HG02852 (cell line): Measurements from ENCODE around the gene RCOR3.
"Not testable (repeated sequence)": the region's sequence is repeated elsewhere in the genome, so short reads cannot be mapped to it uniquely, and the experiment has no call there.

Experiments used
- ATAC-seq: cut with Tn5 transposase; IDR thresholded peaks from one replicate; pipeline ENCODE4 v1.9.1; 2021; ENCODE audit warnings: mild to moderate bottlenecking, moderate library complexity; ENCODE audit not compliant: unreplicated experiment

RCOR3 gene

DNA sequence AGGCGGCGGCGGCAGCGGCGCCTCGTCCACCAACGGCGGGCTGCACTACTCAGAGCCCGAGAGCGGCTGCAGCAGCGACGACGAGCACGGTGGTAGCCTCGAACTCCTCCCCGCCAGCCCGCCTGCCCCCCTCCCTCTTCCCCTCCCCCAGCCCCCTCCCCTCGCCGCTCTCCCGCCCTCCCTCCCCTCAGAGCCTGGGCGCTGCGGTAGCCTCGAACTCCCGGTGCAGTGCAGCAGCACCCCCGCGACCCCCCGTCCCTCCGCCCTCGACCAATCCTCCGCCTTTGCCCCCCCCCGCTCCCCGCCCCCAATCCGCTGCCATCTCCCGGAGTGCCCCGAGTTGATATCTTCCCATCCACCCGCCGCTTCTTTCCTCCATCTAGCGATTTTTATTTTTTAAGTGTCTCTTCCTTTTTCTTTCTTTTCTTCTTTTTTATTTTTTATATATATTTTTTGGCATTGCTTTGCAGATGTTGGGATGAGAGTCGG, 516 bp downstream of the RCOR3 start:
- ATAC-seq, result peak; percentile 13

DNA sequence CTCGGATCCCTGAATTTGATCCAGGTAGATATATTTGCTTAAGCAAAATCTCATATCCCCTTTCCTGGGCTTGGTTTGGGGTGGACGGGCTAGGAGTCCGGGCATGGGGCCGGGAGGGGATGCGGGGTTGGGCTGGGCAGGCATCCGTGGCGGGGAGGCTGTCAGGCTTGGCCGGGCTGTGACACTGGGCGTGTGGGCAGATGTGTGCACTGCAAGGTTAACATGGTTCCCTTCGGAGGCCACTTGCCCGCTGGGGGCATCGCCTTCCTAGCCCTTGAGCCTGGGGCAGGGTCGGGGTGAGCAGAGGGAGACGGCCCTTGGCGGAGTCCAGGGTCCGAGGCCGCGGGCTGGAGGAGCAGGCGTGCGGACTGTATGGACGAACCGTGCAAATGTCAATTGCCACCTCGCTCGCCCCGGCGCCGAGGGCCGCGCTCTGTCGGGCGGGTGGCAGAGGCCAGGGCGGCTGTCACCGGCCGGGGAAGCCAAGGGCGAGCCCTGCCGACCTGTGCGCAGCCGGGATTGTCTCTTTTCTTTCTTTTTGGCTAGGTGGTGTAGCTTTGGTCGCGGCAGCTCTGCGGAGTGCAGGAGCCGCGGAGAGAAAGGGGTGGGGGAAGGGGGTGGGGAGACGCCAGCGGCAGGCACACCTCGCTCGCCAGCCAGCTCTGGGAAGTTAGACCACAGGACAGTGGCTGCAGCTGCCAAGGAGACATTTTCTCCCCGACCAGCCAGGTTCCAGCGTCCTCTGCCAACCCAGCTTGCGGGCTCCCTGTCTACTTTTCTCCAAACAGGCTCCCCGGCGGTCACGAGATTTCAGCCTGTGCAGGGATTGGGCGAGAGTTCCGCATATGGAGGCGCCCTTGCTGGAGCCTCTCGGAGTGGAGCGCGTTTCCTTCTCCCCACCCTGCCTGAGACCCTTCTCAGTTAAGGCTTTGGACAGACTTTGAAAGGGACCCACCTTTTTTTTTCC, 1.3 kb downstream of the RCOR3 start:
- peak; percentile 43 for ATAC-seq

DNA sequence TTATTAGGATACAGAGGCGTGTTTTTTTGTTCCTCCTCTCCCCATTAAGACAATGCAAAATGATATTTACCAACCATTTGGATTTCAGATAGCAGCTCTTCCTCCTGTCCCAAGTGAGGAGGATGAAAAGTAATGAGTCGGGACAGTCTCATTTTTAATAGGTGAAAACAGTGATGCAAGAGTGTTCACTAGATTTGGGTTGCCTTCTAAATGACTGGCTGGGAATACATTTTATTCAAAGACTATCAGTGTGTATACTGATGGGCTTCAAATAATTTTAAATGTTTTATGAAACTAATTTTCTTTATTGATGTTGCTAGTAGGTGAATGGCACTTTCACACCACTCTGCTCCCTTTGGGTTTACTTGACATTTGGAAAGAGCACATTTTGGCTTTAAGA, 2.1 kb downstream of the RCOR3 start:
- no peak for ATAC-seq

DNA sequence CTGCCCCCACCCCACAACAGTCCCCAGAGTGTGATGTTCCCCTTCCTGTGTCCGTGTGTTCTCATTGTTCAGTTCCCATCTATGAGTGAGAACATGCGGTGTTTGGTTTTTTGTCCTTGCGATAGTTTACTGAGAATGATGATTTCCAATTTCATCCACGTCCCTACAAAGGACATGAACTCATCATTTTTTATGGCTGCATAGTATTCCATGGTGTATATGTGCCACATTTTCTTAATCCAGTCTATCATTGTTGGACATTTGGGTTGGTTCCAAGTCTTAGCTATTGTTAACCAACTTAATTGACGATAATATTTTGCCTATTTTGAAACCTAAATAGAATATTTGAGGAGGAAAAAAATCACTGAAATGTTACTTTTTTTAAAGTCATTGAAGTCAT, 3.9 kb downstream of the RCOR3 start:
- not testable (repeated sequence) for ATAC-seq

DNA sequence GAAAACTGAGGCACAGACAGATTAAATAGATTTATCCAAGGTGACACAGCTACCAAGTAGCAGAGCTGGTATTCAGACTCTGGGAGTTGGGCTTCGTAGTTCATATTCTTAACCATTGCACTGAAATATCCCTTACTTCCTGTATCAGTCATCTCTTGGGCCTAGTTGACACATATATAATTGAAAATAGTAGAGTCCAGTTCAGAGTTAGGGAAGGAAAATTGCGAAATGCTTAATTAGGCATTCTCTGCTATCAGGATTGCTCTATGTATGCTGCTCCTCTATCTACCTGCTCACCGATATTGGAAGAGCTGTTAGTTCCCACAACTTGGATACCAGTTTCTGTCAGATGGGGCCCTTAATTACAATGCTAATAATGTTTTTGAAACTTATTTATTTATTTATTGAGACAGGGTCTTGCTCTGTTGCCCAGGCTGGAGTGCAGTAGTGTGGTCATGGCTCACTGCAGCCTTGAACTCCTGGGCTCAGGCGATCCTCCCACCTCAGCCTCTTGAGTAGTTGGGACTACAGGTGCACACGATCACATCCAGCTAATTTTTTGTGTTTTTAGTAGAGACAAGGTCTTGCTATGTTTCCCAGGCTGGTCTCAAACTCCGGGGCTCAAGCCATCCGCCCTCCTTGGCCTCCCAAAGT, 8.2 kb downstream of the RCOR3 start:
- ATAC-seq, result no peak

DNA sequence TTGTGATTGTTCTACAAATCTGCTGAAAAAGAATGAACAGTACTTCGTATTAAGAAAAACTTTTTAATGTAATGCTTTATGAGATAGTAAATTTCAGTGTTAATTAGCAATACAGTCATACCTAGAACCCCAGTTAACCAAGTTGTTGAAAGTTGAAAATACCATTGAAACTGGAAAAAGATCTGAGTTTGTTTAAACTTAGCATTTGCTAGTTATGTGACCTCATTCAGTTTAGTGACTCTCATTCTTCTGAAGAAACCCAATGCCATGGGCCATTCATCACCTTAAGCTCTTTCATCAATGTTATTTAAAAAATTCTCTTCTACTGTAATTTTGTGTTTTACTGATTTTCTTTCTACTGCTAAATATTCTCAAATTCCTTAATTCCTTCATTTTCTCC, 20.2 kb downstream of the RCOR3 start:
- ATAC-seq, result no peak

DNA sequence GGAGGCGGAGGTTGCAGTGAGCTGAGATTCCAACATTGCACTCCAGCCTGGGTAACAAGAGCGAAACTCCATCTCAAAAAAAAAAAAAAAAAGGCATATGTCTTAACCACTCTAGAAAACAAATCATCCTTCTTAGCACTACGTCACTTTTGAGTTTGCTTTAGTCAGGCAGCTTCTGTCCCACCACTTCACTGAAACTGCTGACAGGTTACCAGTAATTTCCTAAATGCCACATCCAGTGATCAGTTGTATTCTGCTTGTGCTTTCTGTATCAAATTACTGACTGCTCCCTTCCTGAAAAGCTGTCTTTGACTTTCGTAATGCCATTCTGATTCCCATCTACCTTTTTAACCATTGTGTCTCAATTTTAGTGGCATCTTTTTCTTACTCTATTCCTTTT, 21.7 kb downstream of the RCOR3 start:
- ATAC-seq, result no peak

DNA sequence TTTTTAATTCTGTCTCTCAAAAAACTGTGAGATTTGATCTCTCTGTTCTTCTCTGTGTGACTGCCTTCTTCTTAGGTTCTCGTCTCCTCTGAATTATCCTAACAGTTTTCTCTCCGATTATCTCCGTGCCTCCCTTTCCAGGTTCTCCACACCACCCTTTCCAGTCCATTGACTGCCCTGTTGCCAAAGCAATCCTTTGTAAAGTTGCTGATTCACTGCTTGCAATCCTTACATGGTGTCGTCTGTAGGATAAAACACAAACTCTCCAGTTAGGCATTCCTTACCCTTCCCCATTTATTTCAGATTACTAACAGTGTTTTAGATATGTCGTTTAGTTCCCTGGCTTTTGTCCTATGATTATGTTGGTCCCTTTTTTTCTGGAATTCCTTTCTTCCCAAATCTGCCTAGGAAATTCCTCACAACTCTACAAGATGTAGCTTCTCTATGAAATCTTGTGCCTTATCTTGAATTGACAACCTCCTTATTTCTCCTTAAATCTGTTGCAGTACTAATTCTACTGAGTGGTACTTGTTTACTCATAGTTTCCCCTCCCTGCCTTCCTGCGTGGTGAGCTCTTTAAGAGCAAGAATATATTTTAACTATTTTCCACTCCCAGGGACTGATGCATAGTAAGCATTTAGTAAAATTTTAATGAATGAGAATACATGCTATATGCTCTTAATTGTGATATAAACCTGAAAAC, 22.3 kb downstream of the RCOR3 start:
- ATAC-seq, result no peak

DNA sequence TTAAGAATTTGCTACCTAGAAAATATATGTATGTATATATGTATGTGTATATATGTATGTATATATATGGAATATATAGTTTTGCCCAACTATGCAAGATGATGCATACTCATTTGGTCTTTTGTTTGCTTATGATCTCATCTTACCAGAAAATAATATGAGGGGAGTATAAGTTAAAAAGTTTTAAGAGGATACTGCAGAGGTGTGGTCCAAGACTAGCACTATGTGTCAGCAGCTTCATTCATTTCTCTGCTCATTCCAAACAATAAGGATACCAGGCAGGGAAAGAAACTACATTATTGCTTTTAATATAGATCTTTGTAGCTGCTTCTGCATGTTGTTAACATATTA, 22.8 kb downstream of the RCOR3 start:
- ATAC-seq, result no peak

DNA sequence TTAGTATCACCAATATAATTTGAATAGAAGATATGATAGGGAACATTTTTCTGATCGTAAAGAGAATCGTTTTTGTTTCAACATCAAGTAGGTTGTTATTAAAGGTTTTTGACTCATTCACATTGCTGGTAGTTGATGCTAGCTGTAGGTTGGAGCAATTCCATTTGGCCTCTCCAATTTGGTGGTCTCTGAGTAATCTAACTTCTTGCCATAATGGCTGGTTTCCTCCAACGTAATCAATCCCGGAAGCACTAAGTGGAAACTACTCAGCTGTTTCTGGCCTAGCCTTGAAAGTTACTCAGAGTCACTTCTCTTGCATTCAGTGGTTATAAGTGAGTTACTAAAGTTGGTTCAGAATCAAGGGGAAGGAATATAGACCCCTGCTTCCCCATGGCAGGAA, 26.0 kb downstream of the RCOR3 start:
- no peak for ATAC-seq

DNA sequence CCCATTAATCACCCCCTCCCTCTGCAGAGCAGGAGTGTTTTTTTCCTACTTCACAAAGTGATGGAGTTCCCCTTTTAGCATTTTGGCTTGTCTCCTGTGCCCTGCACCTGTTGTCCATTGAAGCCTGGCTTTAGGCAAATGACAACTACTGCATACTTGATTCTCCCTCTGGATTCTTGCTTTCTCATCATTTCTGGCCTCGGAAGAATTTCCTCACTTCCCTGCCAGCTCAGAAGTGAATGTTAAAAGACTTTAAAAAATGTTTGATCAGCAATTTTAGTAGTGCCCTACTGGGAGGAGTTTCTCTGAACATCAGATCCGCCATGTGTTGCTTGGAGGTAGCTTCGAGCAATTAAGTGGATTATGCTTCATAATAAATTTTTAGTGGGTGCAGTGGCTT, 28.1 kb downstream of the RCOR3 start:
- ATAC-seq, result no peak

DNA sequence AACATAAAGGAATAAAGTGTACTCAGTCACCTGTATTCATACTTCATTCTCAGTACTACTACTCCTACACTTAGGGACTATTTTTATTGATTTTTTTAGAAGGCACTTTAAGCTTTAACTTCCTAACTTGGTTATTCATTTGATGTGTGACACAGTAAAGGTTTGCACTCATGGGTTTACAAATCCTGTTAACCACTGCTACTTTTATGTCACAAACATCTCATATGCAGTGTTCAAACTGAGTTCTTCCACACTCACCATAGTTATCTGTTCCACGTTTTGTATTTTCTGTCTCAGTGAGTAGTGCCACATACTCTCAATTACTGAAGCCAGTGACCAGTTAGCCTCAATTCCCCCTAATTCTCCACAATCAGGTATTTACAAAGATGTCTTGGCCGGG, 33.2 kb downstream of the RCOR3 start:
- ATAC-seq, result no peak

DNA sequence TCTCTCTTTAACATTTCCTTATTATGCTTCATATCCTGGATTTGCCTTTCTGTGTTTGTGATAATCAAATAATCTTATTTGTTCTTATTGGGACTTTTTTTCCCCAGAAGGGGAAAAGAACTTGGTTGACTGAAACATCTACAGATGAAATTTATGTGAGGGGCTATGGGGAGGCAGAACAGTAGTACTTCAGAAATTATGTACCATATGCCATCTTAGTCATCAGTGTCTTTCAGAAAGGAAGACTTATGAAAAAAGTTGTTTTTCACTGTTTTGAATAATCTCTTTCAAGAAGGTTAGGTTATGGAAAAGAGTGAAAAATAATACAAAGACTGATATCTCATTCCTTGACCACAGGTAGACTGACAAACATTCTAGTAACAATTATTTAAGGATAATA, 37.2 kb downstream of the RCOR3 start:
- no peak for ATAC-seq

DNA sequence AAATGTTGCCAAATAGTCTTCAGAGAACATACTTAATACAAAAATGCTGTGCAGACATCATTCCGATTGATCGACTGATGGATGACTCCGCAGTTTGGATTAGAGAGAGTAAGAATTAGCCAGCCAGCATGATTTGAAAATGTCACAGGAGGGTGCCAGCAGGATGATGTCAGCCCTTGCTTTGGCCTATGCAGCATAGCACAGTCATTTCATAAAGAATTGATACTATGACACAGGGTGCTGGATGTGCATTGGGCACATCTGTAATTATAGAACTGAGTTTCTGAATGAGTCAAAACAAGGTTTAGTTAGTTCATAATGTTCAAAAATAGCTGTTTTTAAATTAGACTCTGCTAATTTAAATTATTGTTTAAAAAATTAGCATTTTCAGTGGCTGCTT, 45.9 kb downstream of the RCOR3 start:
- peak; percentile 95 for ATAC-seq

DNA sequence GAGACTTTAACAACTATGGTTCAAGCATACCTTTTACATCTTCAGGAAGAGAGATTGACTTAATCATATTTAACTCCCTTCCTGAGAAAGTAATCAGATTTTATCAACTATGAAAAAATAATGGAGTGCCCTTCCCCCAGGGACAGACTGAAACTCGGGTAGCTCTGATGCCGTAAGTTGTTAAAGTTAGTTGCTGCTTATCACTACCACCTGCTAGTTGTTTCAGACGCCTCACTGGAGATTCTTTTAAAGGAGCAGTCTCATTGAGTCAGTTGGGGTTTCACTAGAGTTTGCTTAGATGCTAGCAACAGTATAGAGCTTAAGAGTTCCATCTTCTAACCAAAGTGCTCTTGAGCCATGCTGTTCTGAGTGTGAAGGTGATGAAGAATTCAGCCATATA, 50.5 kb downstream of the RCOR3 start:
- ATAC-seq, result no peak

DNA sequence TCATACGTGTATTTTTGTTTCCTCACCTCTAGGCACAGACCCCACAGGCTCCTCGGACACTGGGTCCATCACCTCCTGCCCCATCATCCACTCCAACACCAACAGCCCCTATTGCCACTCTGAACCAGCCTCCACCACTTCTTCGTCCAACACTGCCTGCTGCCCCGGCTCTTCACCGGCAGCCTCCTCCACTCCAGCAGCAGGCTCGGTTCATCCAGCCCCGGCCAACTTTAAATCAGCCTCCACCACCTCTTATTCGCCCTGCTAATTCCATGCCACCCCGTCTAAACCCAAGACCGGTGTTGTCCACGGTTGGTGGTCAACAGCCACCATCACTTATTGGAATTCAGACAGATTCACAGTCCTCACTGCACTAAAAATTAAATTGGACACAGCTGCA, 54.2 kb downstream of the RCOR3 start:
- no peak for ATAC-seq

DNA sequence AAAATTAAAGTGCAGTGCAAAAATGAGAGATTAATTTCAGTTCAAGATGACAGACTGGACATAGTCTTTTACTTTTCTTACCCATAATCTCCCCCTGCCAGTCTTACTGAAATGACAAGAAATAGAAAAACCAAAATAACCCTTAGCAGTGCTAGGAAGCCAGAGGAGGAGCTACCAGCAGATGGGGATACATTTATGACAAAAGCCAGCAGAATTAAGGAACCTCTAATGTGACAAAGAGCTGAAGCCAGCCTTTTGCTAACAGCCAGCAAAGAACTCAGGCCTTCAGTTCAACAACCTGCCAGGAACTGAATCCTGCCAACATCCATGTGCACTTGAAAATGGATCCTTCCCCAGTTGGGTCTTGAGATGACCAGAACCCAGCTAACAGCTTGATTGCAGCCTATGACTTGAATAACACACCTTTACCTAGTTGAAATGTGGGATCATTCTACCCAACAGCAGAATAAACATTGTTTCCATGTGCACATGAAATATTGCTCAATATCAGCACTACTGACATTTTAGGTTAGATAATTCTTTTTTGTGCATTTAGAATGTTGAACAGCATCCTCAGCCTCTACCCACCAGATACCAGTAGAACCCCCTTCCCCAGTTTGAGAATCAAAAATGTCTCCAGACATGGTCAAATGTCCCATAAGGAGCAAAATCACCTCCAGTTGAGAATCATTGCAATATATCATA, 59.6 kb downstream of the RCOR3 start:
- ATAC-seq, result no peak

DNA sequence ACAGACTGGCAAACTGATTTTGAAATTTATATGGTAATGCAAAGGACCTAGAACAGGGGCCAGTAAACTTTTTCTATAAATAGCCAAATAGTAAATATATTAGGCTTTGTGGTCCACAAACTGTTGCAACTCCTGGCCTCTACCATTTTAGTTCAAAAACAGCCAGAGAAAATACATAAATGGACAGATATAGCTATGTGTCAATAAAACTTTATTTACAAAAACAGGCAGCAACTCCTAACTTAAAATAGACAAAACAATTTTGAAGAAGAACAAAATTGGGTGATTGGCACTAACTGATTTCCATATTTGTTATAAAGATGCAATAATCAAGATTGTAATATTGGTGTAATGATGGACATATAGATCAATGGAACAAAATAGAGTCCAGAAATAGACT, 60.7 kb downstream of the RCOR3 start:
- ATAC-seq, result no peak

DNA sequence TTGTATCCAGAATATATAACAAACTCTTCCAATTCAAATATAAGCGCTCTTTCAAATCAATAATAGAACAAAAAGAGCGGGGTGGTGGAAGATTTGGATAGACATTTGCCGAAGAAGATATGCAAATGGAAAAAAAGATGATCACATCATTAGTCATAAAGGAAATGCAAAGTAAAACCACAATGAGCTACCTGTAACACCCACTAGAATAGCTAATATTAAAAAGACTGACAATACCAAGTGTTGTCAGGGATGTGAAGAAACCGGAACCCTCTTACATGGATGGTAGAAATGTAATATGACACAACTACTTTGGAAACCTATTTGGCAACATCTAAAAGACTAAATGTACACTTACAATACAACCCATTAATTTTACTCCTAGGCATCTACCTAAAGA, 61.8 kb downstream of the RCOR3 start:
- ATAC-seq, result no peak

DNA sequence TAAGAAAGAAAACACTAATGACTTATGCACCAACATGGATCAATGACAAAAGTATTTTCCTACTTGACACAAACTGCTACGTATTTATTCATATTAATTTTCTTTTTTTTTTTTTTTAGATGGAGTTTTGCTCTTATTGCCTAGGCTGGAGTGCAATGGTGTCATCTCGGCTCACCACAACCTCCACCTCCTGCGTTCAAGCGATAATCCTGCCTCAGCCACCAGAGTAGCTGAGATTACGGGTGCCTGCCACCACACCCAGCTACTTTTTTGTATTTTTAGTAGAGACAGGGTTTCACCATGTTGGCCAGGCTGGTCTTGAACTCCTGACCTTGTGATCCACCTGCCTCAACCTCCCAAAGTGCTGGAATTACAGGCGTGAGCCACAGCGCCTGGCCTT, 62.5 kb downstream of the RCOR3 start:
- not testable (repeated sequence) for ATAC-seq
